ENCODE data around the gene ATP2B2. TPM values are rescaled to one million over a fixed set of nuclear protein-coding genes. Genes with fewer than 3 reads are reported as not detected.

Gene ATP2B2
- total RNA-seq, 1 donor from 2014 or later = 62.8 TPM

DNA sequence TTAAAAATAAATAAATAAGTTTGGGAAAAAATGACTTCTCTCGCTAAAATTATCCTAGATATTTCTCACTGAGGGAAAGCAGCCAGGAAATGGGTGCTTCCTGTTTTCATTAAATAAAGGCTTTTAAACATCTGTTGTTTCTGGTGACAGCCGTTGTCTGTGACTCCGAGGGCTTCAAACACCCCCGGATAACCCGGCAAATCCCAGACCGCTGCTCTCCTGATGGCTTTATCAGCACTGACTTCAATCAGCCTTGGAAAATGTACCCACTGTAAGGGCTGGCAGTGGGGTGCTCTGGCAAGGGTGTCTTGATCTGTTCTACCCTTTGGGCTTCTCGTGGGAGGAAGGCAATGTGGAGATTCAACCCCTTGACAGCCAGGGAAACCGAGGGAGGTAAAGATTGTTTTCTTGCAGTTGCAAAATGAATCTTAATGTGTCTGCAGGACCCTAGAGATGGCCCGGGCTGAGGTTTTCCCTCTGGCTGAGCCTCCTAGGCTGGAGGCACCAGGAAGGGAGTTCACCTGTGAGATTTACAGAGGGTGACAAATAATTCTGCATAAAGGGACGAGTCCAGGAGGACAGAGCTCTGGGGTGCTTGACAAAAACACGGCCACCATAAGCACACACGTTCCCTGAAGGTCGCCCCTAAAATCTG lies 150.9 kb downstream of the ATP2B2 start:
- no peak for FAIRE-seq
- DNase-seq (ENCODE audit: low spot score in 2 of 2) = no peak

DNA sequence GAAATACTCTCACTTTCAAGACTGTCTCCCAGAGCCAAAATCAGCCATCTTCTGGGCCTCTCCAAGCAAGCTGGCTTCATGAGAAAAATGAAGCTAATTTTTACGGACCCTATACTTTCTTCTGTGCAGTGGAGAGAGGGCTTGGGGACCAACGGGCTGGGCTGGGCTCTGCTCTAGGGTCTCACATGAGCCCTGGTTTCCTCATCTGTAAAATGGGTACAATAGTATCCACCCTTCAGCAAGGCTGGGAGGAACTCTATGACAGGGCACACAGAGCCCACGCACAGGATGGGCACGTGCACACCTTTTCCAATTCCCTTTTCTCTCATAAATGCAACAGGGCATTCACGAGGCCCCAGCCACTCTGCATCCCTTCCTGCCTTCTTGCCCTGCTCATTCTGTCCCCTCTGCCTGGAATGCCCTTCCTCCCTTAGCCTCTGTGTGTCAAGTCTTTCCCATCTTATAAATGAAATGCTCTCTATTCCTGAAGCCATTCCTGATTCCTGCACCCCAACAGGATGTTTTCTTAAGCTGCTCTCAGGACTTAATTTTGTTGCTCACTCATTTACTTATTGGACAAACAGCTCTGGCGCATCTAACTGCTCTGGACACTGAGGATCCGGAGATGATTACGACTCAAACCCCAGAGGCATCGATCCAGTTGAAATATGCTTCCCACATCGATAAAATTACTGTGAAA lies 151.6 kb downstream of the ATP2B2 start:
- FAIRE-seq = no peak
- no peak for DNase-seq (ENCODE audit: low spot score in 2 of 2)

DNA sequence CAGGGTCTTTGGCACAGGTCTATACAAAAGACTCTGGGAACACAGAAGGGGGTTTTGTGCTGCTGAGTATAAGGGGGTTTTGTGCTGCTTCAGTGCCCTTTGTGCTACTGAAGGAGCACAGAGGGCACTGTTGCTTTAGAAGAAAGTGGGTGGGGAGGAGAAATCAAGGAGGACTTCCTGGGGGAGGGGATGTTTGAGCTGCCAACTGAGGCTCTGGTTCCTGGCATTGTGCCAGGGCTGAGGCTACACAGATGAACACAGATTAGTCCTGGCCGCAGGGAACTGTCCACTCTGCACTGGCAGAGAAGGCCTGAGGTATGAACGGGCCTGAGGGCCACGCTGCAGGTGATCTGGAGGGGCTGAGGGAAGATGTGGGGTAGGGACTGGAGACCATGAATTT lies 152.2 kb downstream of the ATP2B2 start:
- DNase-seq (ENCODE audit: low spot score in 2 of 2) (no peak), FAIRE-seq (no peak)

GRCh38 chr3:10352146-10352911 lies 153.1 kb downstream of the ATP2B2 start:
- no peak for DNase-seq (ENCODE audit: low spot score in 2 of 2)
- FAIRE-seq = no peak

- DNase-seq (ENCODE audit: low spot score in 2 of 2) (no peak), FAIRE-seq (no peak)
These were observed 154.2 kb downstream of the ATP2B2 start for GRCh38 chr3:10351013-10351735.

GRCh38 chr3:10350324-10350985 lies 154.9 kb downstream of the ATP2B2 start:
- DNase-seq (ENCODE audit: low spot score in 2 of 2) = no peak
- FAIRE-seq = no peak

- FAIRE-seq = no peak
These were observed 155.6 kb downstream of the ATP2B2 start for GRCh38 chr3:10349801-10350200.

GRCh38 chr3:10348404-10348721 lies 157.0 kb downstream of the ATP2B2 start:
- no peak for DNase-seq (ENCODE audit: low spot score in 2 of 2)
- no peak for FAIRE-seq

More at GRCh38 chr3:10349801-10350200, 155.6 kb downstream of the ATP2B2 start:
- DNase-seq (ENCODE audit: low spot score in 2 of 2) = no peak

DNA sequence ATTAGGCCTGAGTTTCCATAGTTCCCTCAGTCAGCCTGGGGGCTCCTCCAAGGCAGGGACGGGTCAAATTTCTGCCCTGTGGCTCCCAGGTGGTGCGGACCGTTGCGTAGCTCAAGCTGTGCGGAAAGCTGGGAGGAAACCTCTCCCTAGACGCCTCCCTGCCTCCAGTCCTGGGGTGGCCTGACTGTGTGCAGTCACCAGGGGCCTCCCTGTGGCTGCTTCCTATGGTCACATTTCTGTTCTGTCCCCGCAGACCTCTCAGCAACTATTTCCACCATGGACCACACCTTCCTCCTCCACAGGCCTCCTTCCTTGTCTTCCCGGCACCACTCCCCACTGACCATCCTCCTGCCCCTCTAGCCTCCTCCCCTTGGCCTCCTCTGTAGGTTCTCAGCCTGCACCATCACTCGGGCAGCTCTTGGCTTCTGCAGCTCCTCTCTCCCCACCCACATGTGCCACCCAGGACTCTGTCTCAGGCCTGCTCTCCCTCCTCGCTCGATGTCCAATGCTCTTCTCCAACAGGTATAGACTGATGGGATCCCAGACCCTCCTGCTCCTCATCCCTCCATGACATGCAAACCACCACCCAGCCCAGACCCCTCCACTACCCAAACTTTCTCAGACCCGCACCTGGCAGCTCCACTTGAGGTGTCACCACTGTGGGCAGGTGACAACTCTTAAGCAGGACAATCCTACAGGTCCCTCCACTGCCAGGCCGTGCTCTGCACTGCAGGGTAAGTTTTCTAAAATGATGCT lies 157.6 kb downstream of the ATP2B2 start:
- DNase-seq (ENCODE audit: low spot score in 2 of 2) (no peak), FAIRE-seq (no peak)

DNA sequence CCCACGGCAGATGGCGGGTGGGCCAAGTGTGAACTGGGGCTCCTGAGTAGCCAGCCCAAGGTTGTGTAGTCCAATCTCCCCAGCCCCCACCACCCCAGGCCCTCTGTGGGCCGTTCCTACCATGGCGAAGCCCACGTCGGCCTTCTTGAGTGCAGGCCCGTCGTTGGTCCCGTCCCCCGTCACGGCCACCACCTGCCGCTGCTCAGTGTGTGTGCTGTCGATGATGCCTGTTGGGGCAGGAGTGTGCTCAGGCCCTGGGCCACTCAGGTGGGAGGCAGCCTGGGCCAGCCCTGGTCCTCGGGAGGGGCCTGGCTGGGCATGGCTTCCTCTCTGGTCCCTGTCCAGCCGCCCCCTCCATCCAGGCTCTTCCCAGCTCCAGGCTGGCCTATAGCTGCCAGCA lies 159.5 kb downstream of the ATP2B2 start:
- FAIRE-seq (no peak), DNase-seq (ENCODE audit: low spot score in 2 of 2) (no peak)

- no peak for FAIRE-seq
- DNase-seq (ENCODE audit: low spot score in 2 of 2) = no peak
These were observed 160.3 kb downstream of the ATP2B2 start for GRCh38 chr3:10344944-10345575.

DNA sequence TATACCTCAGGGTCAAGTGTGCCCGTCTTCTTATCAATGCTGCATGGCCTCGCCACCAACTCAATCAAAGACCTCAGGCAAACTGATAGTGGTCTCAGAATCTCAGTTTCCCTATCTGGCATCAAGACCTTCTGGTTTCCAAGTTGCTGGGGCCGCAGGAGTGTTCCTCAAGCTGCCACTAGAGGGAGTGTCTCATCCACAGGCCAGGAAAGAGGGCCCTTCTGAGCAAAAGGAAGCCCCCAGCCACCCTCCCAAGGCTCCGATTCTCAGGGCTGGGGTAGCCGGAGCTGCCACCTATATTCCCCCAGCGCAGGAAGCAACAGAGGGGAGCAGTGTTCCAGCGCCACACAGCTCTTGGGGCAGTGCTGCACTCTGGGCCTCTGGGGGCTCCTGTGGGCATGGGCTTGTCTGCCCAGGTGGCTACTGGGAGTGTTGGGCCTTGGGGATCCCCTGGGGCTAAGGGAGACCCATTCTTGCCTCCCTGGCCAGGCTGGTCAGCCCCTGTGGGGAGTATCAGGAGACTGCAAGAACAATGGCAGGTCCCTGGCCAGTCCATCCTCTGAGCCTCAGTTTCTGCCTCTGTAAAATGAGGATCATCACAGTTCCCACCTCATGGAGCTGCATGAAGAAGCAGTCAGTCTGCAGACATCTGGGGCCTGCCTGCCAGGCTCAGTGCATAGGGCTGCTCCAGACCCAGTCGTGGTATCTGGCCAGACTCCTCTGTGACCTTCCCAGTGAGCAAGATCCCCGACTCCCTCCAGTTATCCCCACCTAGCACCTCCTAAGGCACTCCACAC lies 161.0 kb downstream of the ATP2B2 start:
- no peak for FAIRE-seq
- peak; percentile 51 to 69 for DNase-seq (ENCODE audit: low spot score in 2 of 2)

DNA sequence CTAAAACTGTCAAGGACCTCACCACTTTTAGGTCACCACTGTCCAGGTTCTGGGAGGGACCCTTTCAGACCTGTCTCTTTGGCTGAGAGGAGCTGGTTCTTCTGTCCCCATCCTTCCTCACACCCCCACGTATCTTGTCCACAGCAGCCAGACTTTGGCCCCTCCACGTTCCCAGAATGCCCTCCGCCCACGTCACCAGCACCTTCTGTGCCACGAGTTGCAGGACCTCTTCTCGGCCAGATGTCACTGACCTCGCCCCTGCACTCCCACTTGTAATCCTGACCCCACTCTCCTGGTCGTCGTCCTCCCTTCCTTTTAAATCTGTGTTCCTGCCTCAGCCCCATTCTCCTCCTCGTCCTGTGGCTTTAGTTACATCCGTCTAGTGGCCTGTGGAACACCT lies 161.9 kb downstream of the ATP2B2 start:
- DNase-seq (ENCODE audit: low spot score in 2 of 2) = no peak
- no peak for FAIRE-seq

DNA sequence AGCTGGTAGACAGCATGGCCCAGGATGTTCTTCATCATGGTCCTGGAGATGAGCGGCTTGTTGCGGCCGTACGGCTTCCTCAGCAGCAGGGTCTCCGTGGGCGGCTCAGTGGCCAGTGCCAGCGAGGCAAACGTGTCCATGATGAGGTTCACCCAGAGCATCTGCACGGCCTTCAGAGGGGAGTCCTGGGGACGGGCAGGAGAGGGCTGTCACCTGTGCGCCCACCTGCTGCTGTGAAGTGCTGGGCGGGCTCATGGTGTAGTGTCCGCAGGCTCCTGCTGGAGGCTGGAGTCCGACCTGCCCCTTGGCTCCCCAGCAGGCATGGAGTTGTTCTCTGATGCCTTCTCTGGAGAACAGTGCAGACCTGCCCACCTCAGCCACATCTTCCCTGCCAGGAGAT lies 162.6 kb downstream of the ATP2B2 start:
- FAIRE-seq = no peak
- DNase-seq (ENCODE audit: low spot score in 2 of 2) = no peak

DNA sequence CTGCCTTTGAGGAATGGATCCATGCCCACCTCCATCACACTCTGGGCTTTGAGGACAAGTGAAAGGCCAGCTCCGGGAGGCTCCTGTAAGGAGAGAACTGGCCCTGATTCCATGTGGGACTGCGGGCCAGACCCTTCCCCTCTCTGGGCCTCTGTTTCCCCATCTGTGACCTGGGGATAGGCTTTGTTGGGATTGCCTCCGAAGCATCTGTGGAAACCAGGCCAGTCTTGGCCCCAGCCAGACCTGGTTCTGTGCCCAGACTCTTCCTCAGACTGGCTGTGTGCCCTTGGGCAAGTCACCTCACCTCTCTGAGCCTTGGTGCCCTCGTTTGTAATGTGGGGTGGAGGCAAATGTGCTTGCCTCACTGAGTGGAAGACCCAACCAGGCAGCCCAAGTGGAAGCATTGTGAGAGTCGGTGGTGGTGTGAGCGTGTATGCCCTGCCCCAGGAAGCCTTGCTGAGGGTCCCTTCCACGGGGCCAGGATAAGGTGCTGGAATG lies 163.4 kb downstream of the ATP2B2 start:
- FAIRE-seq = no peak

GRCh38 chr3:10340476-10340875 lies 164.9 kb downstream of the ATP2B2 start:
- no peak for DNase-seq (ENCODE audit: low spot score in 2 of 2)

More for the DNA sequence above, 163.4 kb downstream of the ATP2B2 start:
- DNase-seq (ENCODE audit: low spot score in 2 of 2) = no peak

GRCh38 chr3:10340046-10340445 lies 165.3 kb downstream of the ATP2B2 start:
- no peak for DNase-seq (ENCODE audit: low spot score in 2 of 2)
- no peak for FAIRE-seq

More at GRCh38 chr3:10340476-10340875, 164.9 kb downstream of the ATP2B2 start:
- no peak for FAIRE-seq

GRCh38 chr3:10339376-10339955 lies 165.9 kb downstream of the ATP2B2 start:
- FAIRE-seq (no peak), DNase-seq (ENCODE audit: low spot score in 2 of 2) (no peak)
